NCI-H1092 treated with DMSO at 0.1 percent for 48 hours (cell line): ENCODE results near the gene PROX2.

ENCODE experiments used
- DNase-seq: peaks from one replicate; lab custom pipeline; 2025; lab: John Stamatoyannopoulos, UW

The PROX2 gene

GRCh38 chr14:74841230-74842207 is 34.4 kb downstream of the PROX2 start:
- DNase-seq, result no peak

GRCh38 chr14:74840603-74841030 is 35.3 kb downstream of the PROX2 start:
- no peak for DNase-seq

- DNase-seq, result no peak
Measured at GRCh38 chr14:74838166-74838565, 37.8 kb downstream of the PROX2 start.

- DNase-seq, result no peak
Measured at GRCh38 chr14:74836251-74836960, 39.5 kb downstream of the PROX2 start.

GRCh38 chr14:74835645-74836250 is 40.2 kb downstream of the PROX2 start:
- DNase-seq, result no peak

- DNase-seq, result no peak
Measured at GRCh38 chr14:74834692-74835392, 41.1 kb downstream of the PROX2 start.

- DNase-seq, result no peak
Measured at GRCh38 chr14:74832849-74833248, 43.1 kb downstream of the PROX2 start.

GRCh38 chr14:74829251-74829650 is 46.7 kb downstream of the PROX2 start:
- DNase-seq, result no peak

GRCh38 chr14:74826574-74826973 is 49.4 kb downstream of the PROX2 start:
- no peak for DNase-seq
